Measurements from ENCODE around the gene AVPR2.

GRCh38 chrX:153874366-153875125 lies 29.9 kb upstream of the AVPR2 start:
- TF ChIP-seq GATA2 (IDR thresholded peaks at IDR 0.05; ENCODE audit: low read depth, low read length) (no peak), GATA3 (IDR thresholded peaks at IDR 0.05; ENCODE audit: low read depth, low read length) (no peak)
